Pancreas (tissue), 10 donors: ENCODE data around the gene ASPHD2. TPM values are rescaled to one million over a fixed set of nuclear protein-coding genes. Genes with fewer than 3 reads are reported as not detected.

Experiments used
- ATAC-seq, 4 donors: fragments of 200-7000 bp; cut with Tn5 transposase; one replicate each; pipeline versions ENCODE4 v1.8.0 to v1.9.1; 2020; ENCODE audit warnings: mild to moderate bottlenecking in 4 of 4, moderate library complexity in 4 of 4
- DNase-seq, 6 donors: peaks; one replicate each; pipeline ENCODE4 v3.0.0-alpha.2; 2020
- FAIRE-seq: peaks from 2 replicates; lab custom pipeline; 2012; peaks lifted over from hg19 to GRCh38; lab: Jason Lieb, UNC
- H3K27ac ChIP-seq, 4 donors: fragments of 200-600 bp; sonication (generic); 1 replicate in 3 of 4; 2 replicates in 1 of 4; pipeline versions ENCODE4 v1.5.0 to v1.8.0; 2020
- H3K27me3 ChIP-seq, 4 donors: fragments of 200-600 bp; one replicate each; pipeline ENCODE4 v1.8.0; 2021
- H3K36me3 ChIP-seq, 3 donors: fragments of 200-600 bp; sonication (generic) in 1 of 3; one replicate each; pipeline versions ENCODE4 v1.5.0 to v1.8.0; 2020 to 2021
- H3K4me1 ChIP-seq, 3 donors: fragments of 200-600 bp; one replicate each; pipeline ENCODE4 v1.8.0; 2021
- H3K4me3 ChIP-seq, 4 donors: fragments of 200-600 bp; sonication (generic) in 2 of 4; one replicate each; pipeline versions ENCODE4 v1.5.0 to v1.8.0; 2020 to 2021
- H3K9me3 ChIP-seq, 4 donors: fragments of 200-600 bp; one replicate each; pipeline ENCODE4 v1.8.0; 2021
- WGBS, 2 donors: extraction: QIAGEN DNeasy Blood & Tissue Kit; methylation state at CpG; one replicate each; pipeline ENCODE4 v1.1.7; 2013; 5-methylcytosine and 5-hydroxymethylcytosine counted together
- intact Hi-C, 3 donors: fragments of 100-400 bp; cut with DNase I; formaldehyde crosslinking; loops; one replicate each; pipeline versions ENCODE4 v1.11.1 to v1.14.2; 2022
- polyA plus RNA-seq, 2 donors: library from polyadenylated mRNA; stranded (reverse); fragments of 200-250 nt; gene quantifications; one replicate each; pipeline ENCODE4 v1.2.3, GENCODE V29; 2013
- total RNA-seq, 6 donors: library from RNA; stranded (reverse); fragmentation: NEBNext Ultra II Directional in 4 of 6; extraction: Animal tissue kit (Norgen Biotek cat#: 25700) in 4 of 6; gene quantifications; one replicate each; pipeline versions ENCODE4 v1.2.1 to v1.2.4, GENCODE V29; 2021 to 2023
- TF ChIP-seq, protein P1 (sequence below), 4 donors: fragments of 200-600 bp; sonication (generic) in 3 of 4; IDR thresholded peaks; one replicate each; pipeline versions ENCODE4 v1.5.0 to v1.8.0; 2021; ENCODE audit warnings: antibody characterized with exemption in 4 of 4
- donor health status: healthy with polysubstance abuse.
- donor health status: DM: no; HTN: no; CAD: no; lungs with moderate emphysema.
- donor health status: DM: no; HTN: no; CAD: no.
- donor health status: control.
- donor health status: control.
- donor health status: Bipolar disorder and iron deficiency.
- donor health status: DM: yes; HTN: yes; CAD: no.
- donor health status: DM: no; HTN: no; CAD: no.
- donor health status: DM: no; HTN: no; CAD: no.
- donor health status: DM: yes; HTN: yes; CAD: no.

ASPHD2 gene
- total and polyA plus RNA-seq, 8 donors = 0.14 to 0.75 (median 0.28) TPM

DNA sequence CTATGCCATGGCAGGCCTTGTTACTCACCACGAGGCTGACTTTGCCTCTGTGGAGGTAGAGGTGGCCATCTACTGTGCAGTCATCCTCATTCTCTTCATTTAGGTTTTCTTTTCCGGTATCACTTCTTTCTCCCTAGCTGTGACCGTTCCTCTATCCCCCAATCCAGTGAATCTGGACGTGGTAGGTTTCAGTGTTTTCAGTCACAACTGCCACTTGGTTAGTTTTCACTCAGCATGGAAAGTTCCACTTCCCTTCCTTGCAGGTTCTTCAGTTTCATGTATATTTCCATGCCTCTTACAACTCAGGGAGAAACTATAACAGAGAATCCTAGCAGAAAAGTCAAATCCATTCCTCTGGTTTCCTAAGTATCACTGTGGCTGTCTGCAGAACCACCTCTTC, 52.6 kb downstream of the ASPHD2 start:
- Histone ChIP-seq H3K27me3 (no peaks in the 10 kb centered on the region), H3K9me3 (no peaks in the 10 kb centered on the region), H3K4me1 (peaks cover 15 to 42% (median 17%) of the 10 kb centered on the region in 3 donors), H3K4me3 (no peak overlapping the region), H3K36me3 (no peaks in the 10 kb centered on the region), H3K27ac (no peak overlapping the region)
- FAIRE-seq (no peak), DNase-seq (no peak), ATAC-seq (no peak)
- intact Hi-C loops = loop anchor here in 1 of 3 donors (10.0 kb wide), 1 partner anchor 173 kb away; the partner anchor contains the start of gene MIAT
- 67 to 68% methylated on average over 4 of the region's 4 CpGs for WGBS, 2 donors
- TF ChIP-seq, protein P1, sequence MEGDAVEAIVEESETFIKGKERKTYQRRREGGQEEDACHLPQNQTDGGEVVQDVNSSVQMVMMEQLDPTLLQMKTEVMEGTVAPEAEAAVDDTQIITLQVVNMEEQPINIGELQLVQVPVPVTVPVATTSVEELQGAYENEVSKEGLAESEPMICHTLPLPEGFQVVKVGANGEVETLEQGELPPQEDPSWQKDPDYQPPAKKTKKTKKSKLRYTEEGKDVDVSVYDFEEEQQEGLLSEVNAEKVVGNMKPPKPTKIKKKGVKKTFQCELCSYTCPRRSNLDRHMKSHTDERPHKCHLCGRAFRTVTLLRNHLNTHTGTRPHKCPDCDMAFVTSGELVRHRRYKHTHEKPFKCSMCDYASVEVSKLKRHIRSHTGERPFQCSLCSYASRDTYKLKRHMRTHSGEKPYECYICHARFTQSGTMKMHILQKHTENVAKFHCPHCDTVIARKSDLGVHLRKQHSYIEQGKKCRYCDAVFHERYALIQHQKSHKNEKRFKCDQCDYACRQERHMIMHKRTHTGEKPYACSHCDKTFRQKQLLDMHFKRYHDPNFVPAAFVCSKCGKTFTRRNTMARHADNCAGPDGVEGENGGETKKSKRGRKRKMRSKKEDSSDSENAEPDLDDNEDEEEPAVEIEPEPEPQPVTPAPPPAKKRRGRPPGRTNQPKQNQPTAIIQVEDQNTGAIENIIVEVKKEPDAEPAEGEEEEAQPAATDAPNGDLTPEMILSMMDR (IDR thresholded peaks at IDR 0.05) = no peak

DNA sequence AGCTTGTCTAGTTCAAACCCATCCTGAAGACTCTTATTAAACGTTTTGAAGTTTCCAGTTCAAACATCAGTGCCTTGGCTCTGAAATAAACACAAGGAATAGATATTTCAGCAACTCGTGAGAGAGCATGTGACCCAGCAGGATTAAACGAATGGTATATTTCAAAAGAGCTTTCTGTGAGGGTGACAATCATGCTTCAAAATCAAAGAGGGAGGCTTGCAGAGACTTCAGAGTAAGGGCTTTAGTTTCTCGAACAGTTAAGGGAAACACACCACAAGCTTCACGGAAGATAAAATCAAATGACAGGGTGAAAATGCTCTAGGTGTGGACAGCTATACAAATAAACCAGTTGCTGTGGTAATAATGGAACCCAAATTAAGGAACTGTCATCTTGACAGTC, 53.1 kb downstream of the ASPHD2 start:
- FAIRE-seq = no peak
- Histone ChIP-seq H3K27me3 (no peaks in the 10 kb centered on the region), H3K4me3 (peak overlapping the region in 1 of 4 donors; percentile 99), H3K36me3 (no peaks in the 10 kb centered on the region), H3K27ac (no peak overlapping the region), H3K4me1 (peaks cover 15 to 42% (median 17%) of the 10 kb centered on the region in 3 donors), H3K9me3 (no peaks in the 10 kb centered on the region)
- TF ChIP-seq, protein P1 (IDR thresholded peaks at IDR 0.05) = no peak
- no peak for DNase-seq
- no peak for ATAC-seq
- intact Hi-C loops = loop anchor here in 1 of 3 donors (10.0 kb wide), 1 partner anchor 173 kb away; the partner anchor contains the start of gene MIAT
- WGBS, 2 donors = 31% methylated on average over 5 of the region's 5 CpGs

DNA sequence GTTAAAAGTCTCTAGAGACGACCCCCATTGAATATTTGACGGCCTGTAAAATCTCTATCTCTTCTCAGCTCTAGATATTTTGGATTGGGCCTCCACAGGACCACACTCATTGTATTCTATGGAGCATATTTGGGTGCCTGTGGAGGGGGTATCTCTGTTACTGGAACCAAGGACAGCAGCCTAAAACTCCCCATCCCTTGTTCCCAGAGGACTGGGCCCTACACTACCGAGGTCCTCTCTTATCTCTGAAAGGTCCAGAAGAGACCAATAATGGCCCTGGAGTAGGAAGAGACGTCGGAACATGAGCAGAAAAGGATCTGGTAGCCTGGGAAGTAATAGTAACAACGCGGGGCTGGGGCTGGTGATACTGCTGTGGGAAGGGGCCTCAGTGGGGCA, 54.0 kb downstream of the ASPHD2 start:
- no peak for FAIRE-seq

DNA sequence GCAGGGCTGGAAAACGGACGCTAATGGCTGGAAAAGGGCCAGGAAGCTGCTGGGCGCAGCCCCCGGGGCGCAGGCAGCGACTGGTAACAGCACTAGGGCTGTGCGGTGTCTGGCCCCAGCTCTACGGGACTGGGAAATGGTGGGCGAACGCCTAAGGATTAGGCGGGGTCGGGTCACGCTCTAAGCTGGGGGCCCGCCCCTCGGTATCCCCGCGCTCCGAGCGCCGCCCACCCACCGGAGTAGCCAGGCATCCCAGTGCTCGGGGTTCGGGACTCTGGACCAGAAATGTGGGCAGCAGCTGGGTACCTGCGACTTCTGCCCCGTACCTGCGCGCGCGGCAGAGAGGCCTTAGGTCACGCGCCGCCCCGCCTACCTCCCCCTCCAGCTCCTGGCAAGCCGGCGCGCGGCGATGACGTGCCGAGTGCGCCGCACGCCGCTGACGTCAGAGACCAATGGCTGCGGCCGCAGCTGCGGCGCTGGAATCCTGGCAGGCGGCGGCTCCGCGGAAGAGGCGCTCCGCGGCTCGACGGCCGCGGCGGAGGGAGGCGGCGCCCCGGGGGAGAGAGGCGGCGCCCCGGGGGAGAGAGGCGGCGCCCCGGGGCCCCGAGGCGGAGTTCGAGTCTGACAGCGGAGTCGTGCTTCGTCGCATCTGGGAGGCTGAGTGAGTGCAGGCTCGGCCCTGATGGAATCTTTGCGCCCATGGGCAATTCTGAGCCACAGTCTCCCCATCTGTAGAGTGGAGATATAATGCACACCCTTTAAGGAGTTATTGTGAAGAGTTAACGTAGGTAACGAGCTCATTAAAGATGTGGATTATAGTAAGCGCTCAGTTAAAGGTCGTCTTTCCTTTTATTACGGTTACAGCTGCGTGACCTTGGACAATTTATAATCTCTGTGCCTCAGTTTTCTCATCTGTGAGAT, 54.6 kb downstream of the ASPHD2 start, which contains the start of the genes HPS4 and SRRD:
Gene HPS4, minus strand, starts transcription at position 345 of the 921 bp plus-strand sequence. CDS start 2,021 bp downstream, outside the sequence.
Gene SRRD, plus strand, starts transcription at position 439 of the 921 bp plus-strand sequence. Its CDS starts 14 bp downstream, at position 453.
- peak; percentile 89 to 99 (median 94) for DNase-seq
- 1% methylated on average over 78 to 85 of the region's 85 CpGs for WGBS, 2 donors
- Histone ChIP-seq H3K9me3 (no peaks in the 10 kb centered on the region), H3K27me3 (no peaks in the 10 kb centered on the region), H3K4me3 (peak within 1 kb of the TSS; percentile 80 to 99 (median 90)), H3K4me1 (peaks cover 15 to 42% (median 17%) of the 10 kb centered on the region in 3 donors), H3K27ac (peak within 1 kb of the TSS; percentile 86 to 97 (median 94)), H3K36me3 (peaks cover 0 to 9% (median 0%) of the 10 kb centered on the region in 3 donors)
- intact Hi-C loops = loop anchor here in 1 of 3 donors (10.0 kb wide), 1 partner anchor 171 kb away; the partner anchor contains the start of gene MIAT
- ATAC-seq = peak; percentile 90 to 98 (median 94)
- TF ChIP-seq, protein P1 (IDR thresholded peaks at IDR 0.05) = no peak
- no peak for FAIRE-seq

More for the DNA sequence above, 54.0 kb downstream of the ASPHD2 start:
- 1 to 5% methylated on average over 7 of the region's 7 CpGs for WGBS, 2 donors
- Histone ChIP-seq H3K4me1 (peaks cover 15 to 42% (median 17%) of the 10 kb centered on the region in 3 donors), H3K36me3 (peaks cover 0 to 2% (median 0%) of the 10 kb centered on the region in 3 donors), H3K9me3 (no peaks in the 10 kb centered on the region), H3K27ac (peak overlapping the region; percentile 86 to 97 (median 94)), H3K27me3 (no peaks in the 10 kb centered on the region), H3K4me3 (peak overlapping the region; percentile 80 to 99 (median 90))
- intact Hi-C loops = loop anchor here in 1 of 3 donors (10.0 kb wide), 1 partner anchor 172 kb away; the partner anchor contains the start of gene MIAT
- TF ChIP-seq, protein P1 (IDR thresholded peaks at IDR 0.05) = no peak
- DNase-seq = no peak
- ATAC-seq = peak in 2 of 4 donors; percentile 10 to 21
